BLaER1 treated with 17β-estradiol and CSF1 and Interleukin-3, amounts not matched to agents 10 nM and 100 nM (cell line): Measurements from ENCODE around the gene FAM107B.

ENCODE experiments used
- H3K27ac ChIP-seq, 11 experiments: shearing (Covaris generic); formaldehyde crosslinking; 2 replicates each; pipeline ENCODE4 v1.8.1; 2022
- H3K27me3 ChIP-seq, 11 experiments: shearing (Covaris generic); formaldehyde crosslinking; 2 replicates each; pipeline ENCODE4 v1.8.1; 2022
- H3K36me3 ChIP-seq, 11 experiments: shearing (Covaris generic); formaldehyde crosslinking; 2 replicates each; pipeline ENCODE4 v1.8.1; 2022
- H3K4me1 ChIP-seq, 10 experiments: shearing (Covaris generic); formaldehyde crosslinking; 2 replicates each; pipeline ENCODE4 v1.8.1; 2022
- H3K4me2 ChIP-seq, 11 experiments: shearing (Covaris generic); formaldehyde crosslinking; 2 replicates each; pipeline ENCODE4 v1.8.1; 2022
- H3K4me3 ChIP-seq, 10 experiments: shearing (Covaris generic); formaldehyde crosslinking; 2 replicates each; pipeline ENCODE4 v1.8.1; 2022
- H3K9ac ChIP-seq, 11 experiments: shearing (Covaris generic); formaldehyde crosslinking; 2 replicates each; pipeline ENCODE4 v1.8.1; 2022
- H3K9me3 ChIP-seq, 11 experiments: shearing (Covaris generic); formaldehyde crosslinking; replicated peaks in 1 of 11; 2 replicates each; pipeline ENCODE4 v1.8.1; 2022
- H4K20me1 ChIP-seq, 11 experiments: shearing (Covaris generic); formaldehyde crosslinking; 2 replicates each; pipeline ENCODE4 v1.8.1; 2022
- Cebpa-rat ChIP-seq, 11 experiments: shearing (Covaris generic); IDR thresholded peaks; 2 replicates each; pipeline ENCODE4 v1.8.1; 2022

The FAM107B gene

DNA sequence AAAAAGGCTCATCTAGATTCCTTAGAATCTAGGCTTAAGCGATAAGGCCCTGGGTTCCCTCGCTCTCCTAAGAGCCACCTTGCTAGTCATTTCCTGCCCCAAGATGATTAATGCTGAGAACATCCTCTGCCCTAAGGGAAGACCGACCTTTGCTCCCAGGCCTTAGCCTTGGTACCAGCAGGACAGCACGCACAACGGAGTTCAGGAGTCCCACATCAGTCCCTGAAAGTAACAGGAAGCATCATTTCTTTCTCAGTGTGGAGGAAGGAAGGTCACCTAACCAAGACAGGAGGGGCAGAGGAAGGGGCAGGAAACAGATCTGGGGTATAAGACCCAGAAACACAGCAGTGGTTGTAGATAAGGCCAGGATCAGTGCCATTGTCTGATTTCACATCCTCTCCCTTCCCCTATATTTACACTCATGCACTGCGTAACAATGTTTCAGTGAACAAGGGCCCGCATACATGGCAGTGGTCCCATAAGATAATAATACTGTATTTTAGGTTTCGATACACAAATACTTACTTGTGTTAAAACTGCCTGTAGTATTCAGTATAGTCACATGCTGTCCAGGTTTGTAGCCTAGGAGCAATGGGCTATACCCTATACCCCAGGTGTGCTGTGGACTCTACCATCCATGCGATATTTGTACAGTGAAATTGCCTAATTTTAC lies 8.1 kb upstream of the FAM107B start:
- Histone ChIP-seq H4K20me1 (no peaks in the 10 kb centered on the region), H3K9ac (no peak overlapping the region), H3K4me1 (peaks cover 0 to 24% (median 14%) of the 10 kb centered on the region in 10 experiments; a peak in 16 of 20 replicates), H3K9me3 (peaks cover 8 to 18% (median 11%) of the 10 kb centered on the region in 11 experiments), H3K4me3 (no peak overlapping the region), H3K4me2 (peak overlapping the region; percentile 7 to 60 (median 35); a peak in 16 of 22 replicates), H3K36me3 (no peaks in the 10 kb centered on the region), H3K27ac (no peak overlapping the region), H3K27me3 (no peaks in the 10 kb centered on the region)
- TF ChIP-seq Cebpa-rat (IDR thresholded peaks at IDR 0.05), result no peak

GRCh38 chr10:14781763-14782162 lies 7.1 kb upstream of the FAM107B start:
- Histone ChIP-seq H3K9ac (no peak overlapping the region), H3K4me3 (no peak overlapping the region), H3K27ac (no peak overlapping the region), H4K20me1 (no peaks in the 10 kb centered on the region), H3K4me1 (peaks cover 0 to 24% (median 14%) of the 10 kb centered on the region in 10 experiments; a peak in 16 of 20 replicates), H3K36me3 (no peaks in the 10 kb centered on the region), H3K27me3 (no peaks in the 10 kb centered on the region), H3K9me3 (peaks cover 8 to 18% (median 11%) of the 10 kb centered on the region in 11 experiments), H3K4me2 (peak overlapping the region in 1 of 11 experiments; percentile 17; a peak in 1 of 22 replicates)
- TF ChIP-seq Cebpa-rat (IDR thresholded peaks at IDR 0.05), result no peak

DNA sequence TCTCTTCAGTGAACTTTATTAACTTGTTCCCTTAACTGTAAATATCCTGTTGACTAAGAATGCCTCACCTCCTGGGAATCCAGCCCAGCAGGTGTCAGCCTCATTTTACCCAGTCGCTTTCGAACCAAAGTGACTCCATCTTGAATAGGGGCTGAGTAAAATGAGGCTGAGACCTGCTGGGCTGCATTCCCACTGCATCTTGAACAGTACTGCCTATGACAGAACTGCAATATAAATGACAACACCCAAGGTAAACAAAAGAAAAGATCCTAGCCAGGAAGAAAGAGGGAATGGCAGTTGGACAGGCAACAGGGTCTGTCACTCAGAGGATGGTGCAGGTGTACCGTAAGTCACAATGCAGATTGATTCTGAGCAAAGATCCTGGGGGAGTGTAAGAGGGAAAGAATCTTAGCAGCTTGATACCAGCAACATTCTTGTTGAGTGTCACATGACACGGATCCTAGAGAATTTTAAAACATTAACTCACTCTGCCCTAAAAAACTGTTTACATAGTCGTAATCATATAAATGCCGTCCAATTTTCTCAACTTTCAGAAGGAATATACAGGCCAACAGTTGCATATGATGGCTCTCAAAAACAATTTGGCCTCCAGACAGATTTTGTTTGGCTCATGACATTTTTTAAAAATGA lies 4.4 kb upstream of the FAM107B start:
- Histone ChIP-seq H3K9ac (no peak overlapping the region), H4K20me1 (no peaks in the 10 kb centered on the region), H3K36me3 (no peaks in the 10 kb centered on the region), H3K27me3 (no peaks in the 10 kb centered on the region), H3K4me3 (no peak overlapping the region), H3K4me2 (peak overlapping the region in 2 of 11 experiments; percentile 39 to 43; a peak in 1 of 22 replicates), H3K9me3 (peaks cover 0 to 12% (median 5%) of the 10 kb centered on the region in 11 experiments; a peak in 8 of 22 replicates), H3K4me1 (peaks cover 0 to 24% (median 14%) of the 10 kb centered on the region in 10 experiments; a peak in 16 of 20 replicates), H3K27ac (no peak overlapping the region)
- TF ChIP-seq Cebpa-rat (IDR thresholded peaks at IDR 0.05), result no peak

DNA sequence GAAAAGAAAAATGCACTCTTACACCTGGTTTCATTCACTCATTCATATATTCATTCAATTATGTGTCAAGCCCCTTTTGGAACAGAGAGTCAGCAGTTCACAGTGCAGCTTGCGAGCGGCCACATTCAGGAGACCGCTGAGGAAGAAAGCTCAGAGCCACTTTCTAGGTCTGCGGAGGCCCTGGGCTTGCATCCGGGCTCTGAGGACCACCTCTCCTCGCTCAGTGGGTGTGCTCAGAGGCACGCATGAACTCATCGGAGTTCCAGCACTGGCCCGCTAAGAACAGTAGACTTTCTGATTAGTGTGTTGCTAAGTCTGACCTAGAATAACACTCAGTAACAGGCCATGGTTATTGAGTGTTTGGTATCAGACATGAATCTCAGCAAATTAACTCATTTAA lies 1.8 kb upstream of the FAM107B start:
- no peak overlapping the region for H3K9ac ChIP-seq
- H3K27ac ChIP-seq, result no peak overlapping the region
- no peaks in the 10 kb centered on the region for H4K20me1 ChIP-seq
- no peaks in the 10 kb centered on the region for H3K27me3 ChIP-seq
- H3K4me3 ChIP-seq, result no peak overlapping the region
- H3K36me3 ChIP-seq, result no peaks in the 10 kb centered on the region
- no peak for TF ChIP-seq Cebpa-rat (IDR thresholded peaks at IDR 0.05)
- H3K9me3 ChIP-seq, result peaks cover 0 to 12% (median 8%) of the 10 kb centered on the region in 11 experiments; a peak in 8 of 22 replicates
- H3K4me1 ChIP-seq, result peaks cover 0 to 13% (median 1%) of the 10 kb centered on the region in 10 experiments; a peak in 7 of 20 replicates
- H3K4me2 ChIP-seq, result no peak overlapping the region

GRCh38 chr10:14775656-14776055 lies 959 bp upstream of the FAM107B start:
- no peaks in the 10 kb centered on the region for H3K27me3 ChIP-seq
- H3K9ac ChIP-seq, result no peak overlapping the region
- H3K27ac ChIP-seq, result no peak overlapping the region
- no peak overlapping the region for H3K4me3 ChIP-seq
- H3K9me3 ChIP-seq, result peaks cover 0 to 12% (median 8%) of the 10 kb centered on the region in 11 experiments; a peak in 8 of 22 replicates
- no peaks in the 10 kb centered on the region for H3K36me3 ChIP-seq
- no peak overlapping the region for H3K4me2 ChIP-seq
- H4K20me1 ChIP-seq, result no peaks in the 10 kb centered on the region
- TF ChIP-seq Cebpa-rat (IDR thresholded peaks at IDR 0.05), result no peak
- H3K4me1 ChIP-seq, result peaks cover 0 to 12% (median 0%) of the 10 kb centered on the region in 10 experiments; a peak in 5 of 20 replicates

GRCh38 chr10:14774214-14774580 lies 500 bp downstream of the FAM107B start:
- Histone ChIP-seq H3K27ac (no peak overlapping the region), H3K27me3 (no peaks in the 10 kb centered on the region), H4K20me1 (no peaks in the 10 kb centered on the region), H3K9ac (no peak overlapping the region), H3K36me3 (no peaks in the 10 kb centered on the region), H3K9me3 (peaks cover 0 to 12% (median 8%) of the 10 kb centered on the region in 11 experiments; a peak in 8 of 22 replicates), H3K4me2 (no peak overlapping the region), H3K4me1 (peaks cover 0 to 12% (median 0%) of the 10 kb centered on the region in 10 experiments; a peak in 5 of 20 replicates), H3K4me3 (no peak overlapping the region)
- no peak for TF ChIP-seq Cebpa-rat (IDR thresholded peaks at IDR 0.05)

DNA sequence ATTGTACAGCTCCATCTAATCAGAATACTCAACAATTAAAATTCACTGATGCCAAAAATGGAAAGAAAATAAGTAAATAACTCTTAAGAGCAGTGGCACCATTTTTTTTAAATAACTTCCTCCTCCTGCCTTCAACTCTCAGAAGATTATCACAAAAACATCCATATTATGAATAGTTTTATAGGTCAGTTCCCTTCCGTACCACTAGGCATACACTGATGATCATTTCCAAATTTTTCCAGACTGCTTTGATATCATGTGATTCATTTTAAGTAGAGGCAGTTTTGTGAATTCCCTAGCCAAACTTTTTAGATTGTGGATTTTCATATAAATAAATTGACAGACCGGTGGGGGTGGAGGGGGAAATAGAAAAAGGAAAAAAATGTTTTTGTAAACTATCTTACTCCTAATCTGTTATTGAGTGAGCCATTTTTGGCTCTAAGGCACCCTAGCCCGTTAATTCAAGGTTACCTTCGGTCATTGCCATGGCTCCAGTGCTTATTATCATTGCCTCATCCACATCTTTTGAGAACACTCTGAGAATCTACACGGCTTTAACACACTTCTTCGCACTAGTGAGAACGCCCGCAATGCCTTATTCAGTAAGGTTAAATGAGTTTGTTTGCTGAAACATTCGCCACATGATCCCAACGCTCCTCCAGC lies 1.0 kb downstream of the FAM107B start:
- peaks cover 0 to 12% (median 8%) of the 10 kb centered on the region in 11 experiments; a peak in 8 of 22 replicates for H3K9me3 ChIP-seq
- TF ChIP-seq Cebpa-rat (IDR thresholded peaks at IDR 0.05), result no peak
- H3K36me3 ChIP-seq, result no peaks in the 10 kb centered on the region
- H3K4me3 ChIP-seq, result no peak overlapping the region
- no peaks in the 10 kb centered on the region for H3K27me3 ChIP-seq
- no peak overlapping the region for H3K27ac ChIP-seq
- H4K20me1 ChIP-seq, result no peaks in the 10 kb centered on the region
- no peak overlapping the region for H3K9ac ChIP-seq
- no peak overlapping the region for H3K4me2 ChIP-seq
- peaks cover 0 to 8% (median 0%) of the 10 kb centered on the region in 10 experiments; a peak in 5 of 20 replicates for H3K4me1 ChIP-seq

DNA sequence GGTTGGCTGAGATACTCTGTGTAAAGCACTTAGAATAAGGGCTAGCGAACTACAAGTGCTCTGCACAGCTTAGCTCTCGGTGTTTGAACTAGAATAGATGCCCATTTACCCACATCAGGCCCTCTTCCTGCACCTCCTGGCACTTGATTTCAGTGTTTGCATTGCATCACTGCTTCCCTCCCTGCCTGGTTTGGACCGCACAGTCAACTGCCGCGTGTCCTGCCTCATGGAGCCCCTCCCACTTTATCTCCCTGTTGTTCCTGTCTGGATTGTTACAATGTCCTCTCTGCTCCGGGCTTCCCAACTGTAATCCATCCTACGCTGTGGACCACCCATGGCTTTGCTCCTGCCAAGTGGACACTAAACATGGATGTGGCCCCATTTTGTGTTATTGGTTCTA lies 2.3 kb downstream of the FAM107B start:
- Histone ChIP-seq H3K9ac (no peak overlapping the region), H3K27ac (no peak overlapping the region), H3K4me3 (no peak overlapping the region), H3K4me2 (no peak overlapping the region), H3K27me3 (no peaks in the 10 kb centered on the region), H3K36me3 (no peaks in the 10 kb centered on the region), H3K9me3 (peaks cover 0 to 12% (median 9%) of the 10 kb centered on the region in 11 experiments; a peak in 9 of 22 replicates), H4K20me1 (no peaks in the 10 kb centered on the region), H3K4me1 (no peaks in the 10 kb centered on the region)
- TF ChIP-seq Cebpa-rat (IDR thresholded peaks at IDR 0.05), result no peak

DNA sequence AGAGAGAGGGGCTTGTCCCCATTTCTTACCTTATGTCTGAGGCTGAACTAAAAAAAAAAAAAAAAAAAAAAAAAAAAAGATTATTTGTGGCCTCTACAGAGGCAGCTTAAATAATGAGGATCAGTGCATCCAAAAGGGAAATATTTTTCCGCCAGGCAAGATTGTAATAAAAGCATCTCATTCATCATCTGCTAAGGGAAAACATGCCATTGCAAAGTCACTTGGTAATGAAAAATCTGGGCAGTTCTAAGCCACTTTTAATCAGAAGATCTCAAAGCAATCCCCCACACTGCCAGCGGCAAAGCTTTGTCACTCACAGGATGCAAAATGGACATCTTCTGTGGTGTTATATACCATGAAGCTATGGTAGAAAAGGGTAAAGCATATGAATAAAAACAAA lies 3.8 kb downstream of the FAM107B start:
- Histone ChIP-seq H3K27ac (no peak overlapping the region), H3K9ac (no peak overlapping the region), H3K4me1 (no peaks in the 10 kb centered on the region), H3K27me3 (no peaks in the 10 kb centered on the region), H3K9me3 (peaks cover 0 to 12% (median 9%) of the 10 kb centered on the region in 11 experiments; a peak in 9 of 22 replicates), H3K4me2 (no peak overlapping the region), H3K4me3 (no peak overlapping the region), H4K20me1 (no peaks in the 10 kb centered on the region), H3K36me3 (no peaks in the 10 kb centered on the region)
- no peak for TF ChIP-seq Cebpa-rat (IDR thresholded peaks at IDR 0.05)
